A673 (cell line): ENCODE data around the gene CDKL5. TPM values are rescaled to one million over a fixed set of nuclear protein-coding genes. Genes with fewer than 3 reads are reported as not detected.

Experiments
- BruUV-seq: library from RNA; stranded (reverse); fragments of 400-500 nt; replicated peaks from 2 replicates; lab custom pipeline; 2021; lab: Mats Ljungman, UMichigan
- CTCF ChIA-PET: fragments of 300-600 bp; sonication (Branson Sonifier 250); formaldehyde crosslinking; loops from one replicate; lab custom pipeline; 2022; ENCODE audit warnings: antibody characterized with exemption; lab: Charles Lee
- POLR2A ChIA-PET: fragments of 300-600 bp; sonication (Branson Sonifier 250); formaldehyde crosslinking; loops from one replicate; lab custom pipeline; 2022; ENCODE audit warnings: antibody characterized with exemption; ENCODE audit not compliant: low non-redundant PET; lab: Charles Lee
- DNase-seq: peaks from one replicate; pipeline ENCODE4 v3.0.0-alpha.2; 2015; ENCODE audit warnings: low spot score
- H3K27ac ChIP-seq: fragments of 200-600 bp; sonication (generic); 2 replicates; pipeline ENCODE4 v1.5.1; 2016; ENCODE audit warnings: mixed run types, low read depth, mild to moderate bottlenecking, mixed read lengths, antibody characterized with exemption, low read length; ENCODE audit not compliant: poor library complexity, severe bottlenecking
- H3K27me3 ChIP-seq: fragments of 200-600 bp; sonication (generic); replicated peaks from 2 replicates; pipeline ENCODE4 v1.6.1; 2017; ENCODE audit warnings: mixed run types, low read depth, mild to moderate bottlenecking, mixed read lengths, antibody characterized with exemption, low read length; ENCODE audit not compliant: insufficient read depth, poor library complexity
- H3K36me3 ChIP-seq: fragments of 200-600 bp; sonication (generic); 2 replicates; pipeline ENCODE4 v1.6.1; 2016; ENCODE audit warnings: mixed run types, mild to moderate bottlenecking, mixed read lengths, antibody characterized with exemption, low read length; ENCODE audit not compliant: insufficient read depth, poor library complexity, severe bottlenecking
- H3K4me1 ChIP-seq: fragments of 200-600 bp; sonication (generic); 2 replicates; pipeline ENCODE4 v1.6.1; 2017; ENCODE audit warnings: mixed run types, mild to moderate bottlenecking, mixed read lengths, antibody characterized with exemption, low read length; ENCODE audit not compliant: insufficient read depth, poor library complexity, severe bottlenecking
- H3K4me3 ChIP-seq: fragments of 200-600 bp; sonication (generic); 2 replicates; pipeline ENCODE4 v1.5.1; 2016; ENCODE audit warnings: low read depth, mixed run types, mild to moderate bottlenecking, mixed read lengths, low read length; ENCODE audit not compliant: poor library complexity, severe bottlenecking
- H3K9me3 ChIP-seq: fragments of 200-600 bp; sonication (generic); 2 replicates; pipeline ENCODE4 v1.6.1; 2016; ENCODE audit warnings: mixed run types, low read depth, mild to moderate bottlenecking, mixed read lengths, antibody characterized with exemption, low read length; ENCODE audit not compliant: poor library complexity, severe bottlenecking
- EZH2 ChIP-seq: fragments of 200-600 bp; sonication (generic); IDR thresholded peaks from 2 replicates; pipeline ENCODE4 v1.6.1; 2017; ENCODE audit warnings: borderline replicate concordance, low read depth, mild to moderate bottlenecking, mixed read lengths, antibody characterized with exemption, low read length; ENCODE audit not compliant: poor library complexity, severe bottlenecking
- intact Hi-C: fragments of 100-400 bp; cut with micrococcal nuclease; formaldehyde crosslinking; loops from one replicate; pipeline ENCODE4 v1.10.0; 2022; ENCODE audit not compliant: unreplicated experiment
- total RNA-seq: library from RNA; stranded (reverse); gene quantifications from 2 replicates; pipeline ENCODE4 v1.2.3, GENCODE V29; 2021
- TF ChIP-seq, protein P1 (sequence below): fragments of 300-800, 200-600 bp; sonication (generic); conservative IDR thresholded peaks from 2 replicates; pipeline ENCODE4 v1.5.1; 2017; ENCODE audit warnings: low read depth, mild to moderate bottlenecking, antibody characterized with exemption, low read length, moderate library complexity, mixed read lengths

CDKL5 gene
- total RNA-seq, 1 experiment from 2014 or later = 7.5 TPM

DNA sequence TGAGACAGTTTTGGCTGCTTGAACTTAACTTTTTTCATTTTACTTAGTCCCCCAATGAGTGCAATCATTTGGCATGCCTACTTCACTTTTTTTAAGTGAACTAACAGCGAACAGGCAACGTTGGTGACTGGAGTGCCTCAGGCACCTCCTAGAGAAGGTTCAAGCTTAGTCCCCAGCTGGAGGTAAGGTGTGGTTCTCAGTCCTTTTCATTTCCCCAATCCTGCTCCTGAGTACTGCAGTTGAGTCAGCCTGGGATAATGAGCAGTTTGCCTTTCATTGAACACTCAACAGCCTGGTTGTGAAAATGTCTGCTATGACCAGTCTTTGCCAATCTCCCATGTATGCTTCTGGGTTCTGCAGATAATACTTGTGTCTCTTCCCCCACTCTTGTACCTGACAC lies 109.5 kb downstream of the CDKL5 start:
- Histone ChIP-seq H3K36me3 (no peaks in the 10 kb centered on the region), H3K9me3 (no peaks in the 10 kb centered on the region), H3K4me3 (no peak overlapping the region), H3K4me1 (peaks cover 9% of the 10 kb centered on the region), H3K27me3 (peaks cover 6% of the 10 kb centered on the region), H3K27ac (no peak overlapping the region)
- ChIA-PET POLR2A (no interaction called here), CTCF (no interaction called here)
- DNase-seq = no peak
- intact Hi-C loops = no loop called here
- no peak for TF ChIP-seq EZH2
- TF ChIP-seq, protein P1, sequence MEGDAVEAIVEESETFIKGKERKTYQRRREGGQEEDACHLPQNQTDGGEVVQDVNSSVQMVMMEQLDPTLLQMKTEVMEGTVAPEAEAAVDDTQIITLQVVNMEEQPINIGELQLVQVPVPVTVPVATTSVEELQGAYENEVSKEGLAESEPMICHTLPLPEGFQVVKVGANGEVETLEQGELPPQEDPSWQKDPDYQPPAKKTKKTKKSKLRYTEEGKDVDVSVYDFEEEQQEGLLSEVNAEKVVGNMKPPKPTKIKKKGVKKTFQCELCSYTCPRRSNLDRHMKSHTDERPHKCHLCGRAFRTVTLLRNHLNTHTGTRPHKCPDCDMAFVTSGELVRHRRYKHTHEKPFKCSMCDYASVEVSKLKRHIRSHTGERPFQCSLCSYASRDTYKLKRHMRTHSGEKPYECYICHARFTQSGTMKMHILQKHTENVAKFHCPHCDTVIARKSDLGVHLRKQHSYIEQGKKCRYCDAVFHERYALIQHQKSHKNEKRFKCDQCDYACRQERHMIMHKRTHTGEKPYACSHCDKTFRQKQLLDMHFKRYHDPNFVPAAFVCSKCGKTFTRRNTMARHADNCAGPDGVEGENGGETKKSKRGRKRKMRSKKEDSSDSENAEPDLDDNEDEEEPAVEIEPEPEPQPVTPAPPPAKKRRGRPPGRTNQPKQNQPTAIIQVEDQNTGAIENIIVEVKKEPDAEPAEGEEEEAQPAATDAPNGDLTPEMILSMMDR = no peak
- BruUV-seq = no TSS peak

GRCh38 chrX:18537068-18537467 lies 111.7 kb downstream of the CDKL5 start:
- Histone ChIP-seq H3K4me1 (peaks cover 9% of the 10 kb centered on the region), H3K27me3 (peaks cover 9% of the 10 kb centered on the region), H3K27ac (no peak overlapping the region), H3K4me3 (no peak overlapping the region), H3K9me3 (no peaks in the 10 kb centered on the region), H3K36me3 (no peaks in the 10 kb centered on the region)
- ChIA-PET POLR2A (no interaction called here), CTCF (no interaction called here)
- no peak for DNase-seq
- no TSS peak for BruUV-seq
- intact Hi-C loops = no loop called here
- TF ChIP-seq, protein P1 = no peak
- TF ChIP-seq EZH2 = no peak

- H3K27me3 ChIP-seq = peaks cover 7% of the 10 kb centered on the region
- H3K4me3 ChIP-seq = no peak overlapping the region
- intact Hi-C loops = no loop called here
- no peaks in the 10 kb centered on the region for H3K36me3 ChIP-seq
- peaks cover 7% of the 10 kb centered on the region for H3K4me1 ChIP-seq
- H3K27ac ChIP-seq = no peak overlapping the region
- no peak for DNase-seq
- ChIA-PET CTCF (no interaction called here), POLR2A (no interaction called here)
- TF ChIP-seq EZH2 = no peak
- TF ChIP-seq, protein P1 = no peak
- H3K9me3 ChIP-seq = no peaks in the 10 kb centered on the region
- BruUV-seq = no TSS peak
Measured at GRCh38 chrX:18537524-18537923, 112.1 kb downstream of the CDKL5 start.
